GM19240 (cell line): Measurements from ENCODE around the gene ERFL.

Experiments
- DNase-seq: peaks from one replicate; pipeline ENCODE4 v3.0.0; 2011; ENCODE audit warnings: low spot score; ENCODE audit not compliant: insufficient read length

ERFL gene

GRCh38 chr19:41928221-41928683, at the start of gene ERFL:
ERFL (minus strand) TSS chr19:41928449; CDS start chr19:41912919, 15,530 bp downstream.
- DNase-seq = no peak

GRCh38 chr19:41977916-41978315, 49.7 kb upstream of the ERFL start:
- no peak for DNase-seq

- DNase-seq = no peak
Observed at GRCh38 chr19:41974652-41975051, 46.4 kb upstream of the ERFL start.

DNA sequence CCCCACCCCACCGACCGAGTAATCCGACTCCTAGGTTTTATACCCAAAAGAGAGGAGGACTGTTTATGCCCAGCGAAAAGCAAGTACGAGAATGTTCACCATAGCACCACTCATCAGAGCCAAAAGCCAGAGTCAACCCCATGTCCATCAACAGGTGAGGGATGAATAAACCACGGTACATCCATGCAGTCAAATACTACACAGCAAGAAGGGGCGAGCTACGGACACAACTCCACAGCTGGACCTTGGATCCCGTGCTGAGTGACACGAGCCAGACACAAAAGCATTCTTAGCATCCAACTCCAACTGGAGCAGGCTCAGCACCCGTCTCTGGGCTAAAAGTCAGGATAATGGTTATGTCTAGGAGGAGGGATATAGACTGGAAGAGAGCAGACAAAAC, 43.1 kb upstream of the ERFL start:
- no peak for DNase-seq

DNA sequence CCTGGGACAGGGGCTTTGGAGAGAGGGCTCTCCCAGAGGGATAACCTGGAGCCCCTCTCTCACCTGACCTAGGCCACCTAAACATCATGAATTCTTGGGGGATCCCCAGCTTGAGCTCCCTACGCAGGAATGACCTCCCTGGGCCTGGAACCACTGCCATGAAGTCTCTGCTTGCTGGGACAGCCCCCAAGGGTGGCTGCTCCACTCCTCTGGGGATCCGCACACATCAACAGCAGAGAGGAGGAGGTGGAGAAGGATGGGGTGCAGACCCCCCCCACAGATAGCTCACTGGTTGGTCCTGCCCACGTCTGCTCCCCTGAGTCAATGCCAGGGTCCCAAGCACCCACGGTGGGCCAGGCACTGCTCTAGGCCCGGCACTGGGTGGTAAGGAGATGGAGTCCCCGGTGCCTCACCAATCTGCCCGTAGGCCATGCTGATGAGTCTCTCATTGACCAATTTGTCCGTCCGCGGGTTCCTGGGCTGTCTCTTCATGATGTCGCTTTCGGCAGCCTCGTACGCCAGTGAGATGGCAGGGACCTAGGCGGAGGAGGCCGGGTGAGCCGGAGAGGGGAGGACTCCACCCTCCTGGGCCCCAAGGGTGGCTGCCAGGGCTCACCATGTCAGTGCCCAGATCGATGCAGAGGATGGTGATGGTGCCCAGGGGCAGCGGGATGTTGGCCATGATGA, 41.7 kb upstream of the ERFL start:
- DNase-seq = no peak

GRCh38 chr19:41968751-41969595, 40.7 kb upstream of the ERFL start:
- no peak for DNase-seq

DNA sequence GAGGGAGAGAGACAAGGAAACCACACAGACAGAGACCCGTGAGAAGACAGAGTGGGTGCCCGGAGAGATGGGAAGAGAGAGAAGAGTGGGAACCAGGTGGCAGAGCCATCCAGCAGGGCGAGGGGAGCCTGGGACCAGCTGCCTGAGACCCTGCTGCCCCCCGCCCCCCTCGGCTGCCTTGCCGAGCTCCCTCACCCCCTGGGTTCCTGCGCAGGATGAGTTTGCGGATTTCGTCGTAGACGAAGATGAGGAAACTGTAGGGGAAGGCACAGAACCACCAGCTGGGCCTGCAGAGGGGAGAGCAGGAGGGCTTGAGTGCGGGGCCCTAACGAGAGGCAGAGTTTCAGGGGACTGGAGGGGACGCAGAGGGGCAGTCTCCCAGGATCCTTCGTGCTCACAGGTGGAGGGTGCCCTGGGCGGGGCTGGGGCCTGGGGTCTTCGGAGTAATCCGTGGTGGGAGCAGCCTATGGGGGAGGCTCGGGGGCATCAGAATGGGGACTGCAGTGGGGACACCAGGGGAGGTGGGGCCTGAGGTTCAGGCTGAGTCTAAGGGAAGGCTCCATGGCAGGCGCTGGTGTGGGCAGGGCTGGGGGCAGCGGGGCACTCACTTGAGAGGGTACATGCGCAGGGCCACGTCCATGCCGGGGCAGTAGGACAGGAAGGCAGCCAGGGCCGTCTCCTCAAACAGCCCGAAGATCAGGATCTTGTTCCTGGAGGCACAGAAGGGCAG, 39.0 kb upstream of the ERFL start:
- DNase-seq = no peak

DNA sequence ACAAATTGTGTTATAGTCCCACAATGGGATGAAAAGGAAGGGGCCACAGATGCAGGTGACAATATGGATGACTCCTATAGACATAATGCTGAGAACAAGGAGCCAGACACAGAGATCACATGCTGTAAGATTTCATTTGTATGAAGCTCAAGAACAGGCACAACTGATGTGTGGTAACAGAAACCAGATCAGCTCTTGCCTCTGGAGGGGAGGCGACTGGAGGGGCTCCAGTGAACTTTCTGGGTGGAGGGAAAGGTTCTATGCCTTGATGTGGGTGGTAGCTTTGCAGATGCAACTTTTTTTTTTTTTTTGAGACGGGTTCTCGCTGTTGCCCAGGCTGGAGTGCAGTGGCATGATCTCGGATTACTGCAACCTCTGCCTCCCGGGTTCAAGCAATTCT, 36.9 kb upstream of the ERFL start:
- no peak for DNase-seq

DNA sequence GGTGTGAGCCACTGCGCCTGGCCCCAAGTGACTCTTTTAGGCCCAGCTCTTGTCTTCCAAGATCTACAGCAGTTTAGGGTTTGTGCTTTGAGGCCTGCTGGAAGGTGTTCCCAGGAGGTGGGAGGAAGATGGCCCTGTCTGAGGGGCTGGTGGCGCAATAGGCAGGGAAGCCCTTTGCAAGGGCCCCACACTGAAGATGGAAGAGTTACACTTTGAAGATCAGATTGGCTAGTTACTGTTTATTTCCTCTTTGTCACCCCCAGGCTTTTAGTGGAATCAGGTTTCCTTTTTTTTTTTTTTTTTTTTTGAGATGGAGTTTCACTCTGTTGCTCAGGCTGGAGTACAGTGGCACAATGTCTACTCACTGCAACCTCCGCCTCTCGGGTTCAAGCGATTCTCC, 32.7 kb upstream of the ERFL start:
- DNase-seq = no peak

GRCh38 chr19:41959056-41960053, 31.1 kb upstream of the ERFL start, which contains the start of gene RABAC1:
RABAC1 (minus strand) TSS chr19:41959321; CDS start chr19:41959292, 29 bp downstream.
- peak; percentile 99 for DNase-seq

- DNase-seq = peak; percentile 57
Observed at GRCh38 chr19:41958367-41959055, 30.3 kb upstream of the ERFL start.

DNA sequence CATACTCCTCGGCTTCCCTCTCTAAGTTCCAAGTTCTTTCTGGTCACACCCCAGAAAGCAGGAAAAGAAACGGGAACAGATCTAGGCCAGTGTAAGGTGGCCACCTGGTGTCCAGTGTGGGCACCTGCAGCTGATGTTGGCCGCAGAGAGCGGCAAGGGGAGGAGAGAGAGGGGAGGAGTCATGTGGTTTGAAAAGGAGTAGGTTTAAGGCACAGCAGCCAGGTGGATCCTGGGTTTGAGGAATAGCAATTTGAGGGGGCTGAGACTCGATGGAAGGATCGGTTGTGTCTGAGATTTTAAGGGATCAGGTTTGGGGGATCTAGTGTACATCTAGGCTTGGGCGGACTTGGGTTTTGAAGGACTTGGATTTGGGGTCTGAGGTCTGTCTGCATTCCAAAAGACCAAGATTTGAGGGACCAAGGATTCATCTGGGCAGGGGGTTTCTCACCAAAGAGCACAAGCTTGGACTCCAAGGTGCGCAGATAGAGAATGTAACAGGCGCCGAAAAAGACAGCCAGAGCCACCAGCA, 29.7 kb upstream of the ERFL start:
- peak; percentile 46 for DNase-seq

DNA sequence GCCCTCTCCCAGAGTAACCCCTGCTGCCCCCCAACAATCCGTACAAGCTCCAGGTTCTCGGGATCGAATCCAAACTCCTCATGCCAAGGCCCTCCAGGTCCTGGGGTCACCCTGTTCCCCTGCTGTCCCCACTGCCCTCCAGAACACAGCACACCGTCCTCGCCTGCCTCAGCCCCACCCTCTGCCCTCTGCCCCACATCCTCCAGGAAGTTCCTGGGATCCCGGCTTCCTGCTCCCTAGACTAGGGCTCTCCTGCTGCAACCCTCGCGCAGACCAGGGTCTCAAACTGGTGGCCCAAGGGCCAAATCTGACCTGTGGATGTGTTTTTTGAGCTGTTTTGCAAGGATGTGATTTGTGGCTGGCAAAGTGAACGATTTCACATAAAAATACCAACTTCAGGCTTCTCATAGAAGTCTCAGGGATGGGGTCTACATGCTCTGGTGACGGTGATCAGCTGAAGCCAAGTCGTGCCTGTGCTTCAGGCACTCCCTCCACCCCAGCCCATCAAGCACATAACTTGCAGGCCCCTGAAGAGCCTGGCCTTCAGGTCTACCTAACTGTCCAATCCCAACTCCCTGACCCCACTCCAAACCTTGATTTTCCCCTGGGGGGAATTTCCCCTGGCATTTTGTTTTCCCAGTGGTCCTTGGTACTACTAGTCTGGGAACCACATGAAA, 29.1 kb upstream of the ERFL start:
- no peak for DNase-seq

- DNase-seq = no peak
Observed at GRCh38 chr19:41956621-41957020, 28.4 kb upstream of the ERFL start.

- no peak for DNase-seq
Observed at GRCh38 chr19:41955521-41955920, 27.3 kb upstream of the ERFL start.

- no peak for DNase-seq
Observed at GRCh38 chr19:41951686-41952172, 23.5 kb upstream of the ERFL start.

GRCh38 chr19:41947091-41947490, 18.8 kb upstream of the ERFL start:
- no peak for DNase-seq

- DNase-seq = peak; percentile 90
Observed at GRCh38 chr19:41945135-41945766, 17.0 kb upstream of the ERFL start.

GRCh38 chr19:41944336-41944735, 16.1 kb upstream of the ERFL start:
- no peak for DNase-seq
